GM12872 (cell line): ENCODE measurements around the gene RCBTB2.

Source experiments
- TF ChIP-seq, protein P1 (sequence below): IDR thresholded peaks from 3 replicates; pipeline ENCODE4 v1.5.1; 2011; ENCODE audit warnings: low read depth, mild to moderate bottlenecking, low read length, moderate library complexity; ENCODE audit not compliant: insufficient read depth

RCBTB2 gene

GRCh38 chr13:48533961-48534600, 1.2 kb upstream of the RCBTB2 start:
- TF ChIP-seq, protein P1, sequence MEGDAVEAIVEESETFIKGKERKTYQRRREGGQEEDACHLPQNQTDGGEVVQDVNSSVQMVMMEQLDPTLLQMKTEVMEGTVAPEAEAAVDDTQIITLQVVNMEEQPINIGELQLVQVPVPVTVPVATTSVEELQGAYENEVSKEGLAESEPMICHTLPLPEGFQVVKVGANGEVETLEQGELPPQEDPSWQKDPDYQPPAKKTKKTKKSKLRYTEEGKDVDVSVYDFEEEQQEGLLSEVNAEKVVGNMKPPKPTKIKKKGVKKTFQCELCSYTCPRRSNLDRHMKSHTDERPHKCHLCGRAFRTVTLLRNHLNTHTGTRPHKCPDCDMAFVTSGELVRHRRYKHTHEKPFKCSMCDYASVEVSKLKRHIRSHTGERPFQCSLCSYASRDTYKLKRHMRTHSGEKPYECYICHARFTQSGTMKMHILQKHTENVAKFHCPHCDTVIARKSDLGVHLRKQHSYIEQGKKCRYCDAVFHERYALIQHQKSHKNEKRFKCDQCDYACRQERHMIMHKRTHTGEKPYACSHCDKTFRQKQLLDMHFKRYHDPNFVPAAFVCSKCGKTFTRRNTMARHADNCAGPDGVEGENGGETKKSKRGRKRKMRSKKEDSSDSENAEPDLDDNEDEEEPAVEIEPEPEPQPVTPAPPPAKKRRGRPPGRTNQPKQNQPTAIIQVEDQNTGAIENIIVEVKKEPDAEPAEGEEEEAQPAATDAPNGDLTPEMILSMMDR, result no peak

DNA sequence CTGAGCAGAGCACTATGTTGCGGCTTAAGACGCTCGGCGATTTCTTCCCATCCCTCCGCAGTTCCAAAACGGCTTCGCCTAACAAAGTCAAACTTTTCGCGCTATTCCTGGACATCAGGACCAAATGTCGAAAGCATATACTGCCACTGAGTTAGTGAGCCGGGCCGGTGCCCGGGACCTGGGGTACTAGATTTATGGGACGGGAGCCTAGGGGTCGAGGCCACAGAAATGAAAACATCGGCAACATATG, 699 bp downstream of the RCBTB2 start:
- TF ChIP-seq, protein P1, result no peak

GRCh38 chr13:48531416-48532255, 1.2 kb downstream of the RCBTB2 start:
- TF ChIP-seq, protein P1, result no peak

- TF ChIP-seq, protein P1, result no peak
Measured at GRCh38 chr13:48530833-48531232, 2.0 kb downstream of the RCBTB2 start.

GRCh38 chr13:48528720-48529119, 4.2 kb downstream of the RCBTB2 start:
- TF ChIP-seq, protein P1, result no peak

DNA sequence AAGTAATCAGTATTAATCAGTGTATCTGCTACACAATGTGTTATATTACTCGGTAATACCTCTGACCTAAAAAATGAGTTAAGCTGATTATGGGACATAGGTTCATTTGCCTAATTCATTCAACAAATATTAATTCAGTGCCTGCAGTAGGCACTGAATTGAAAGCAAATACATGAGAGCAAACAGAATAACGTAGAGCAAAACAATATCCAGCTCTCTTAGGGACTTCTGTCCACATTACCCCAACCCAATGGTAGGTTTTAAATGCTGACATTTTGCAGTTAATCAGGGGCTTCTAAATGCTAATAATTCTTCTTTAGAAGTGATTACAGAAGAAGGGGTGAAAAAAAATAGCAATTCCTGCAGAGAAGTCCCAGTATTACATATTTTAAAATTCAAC, 4.9 kb downstream of the RCBTB2 start:
- TF ChIP-seq, protein P1, result no peak

GRCh38 chr13:48526286-48526685, 6.6 kb downstream of the RCBTB2 start:
- TF ChIP-seq, protein P1, result no peak
